K562 (cell line): ENCODE measurements around the gene CAPZB. TPM values are rescaled to one million over a fixed set of nuclear protein-coding genes. Genes with fewer than 3 reads are reported as not detected.

Experiments used
- CREM ChIP-seq: IDR thresholded peaks from 2 replicates; pipeline ENCODE4 v1.6.1; 2014; ENCODE audit warnings: antibody characterized with exemption, low read depth
- IRF9 ChIP-seq: fragments of 450-650 bp; IDR thresholded peaks from 2 replicates; pipeline ENCODE4 v1.6.1; 2016; ENCODE audit warnings: missing biosample characterization, missing genetic modification characterization
- MTA3 ChIP-seq: fragments of 450-650 bp; formaldehyde crosslinking; IDR thresholded peaks from 2 replicates; pipeline ENCODE4 v1.6.1; 2017; ENCODE audit warnings: mild to moderate bottlenecking, borderline replicate concordance
- SAFB ChIP-seq: fragments of 200-400 bp; formaldehyde crosslinking; IDR thresholded peaks from 2 replicates; pipeline ENCODE4 v1.6.1; 2017; ENCODE audit warnings: low read depth, low read length, borderline replicate concordance
- ZMIZ1 ChIP-seq, 2 experiments: fragments of 150-350 bp in 1 of 2; IDR thresholded peaks; 2 replicates each; pipeline ENCODE4 v1.6.1; 2012 to 2016; ENCODE audit warnings: low read depth in 2 of 2, low read length in 2 of 2, mild to moderate bottlenecking in 1 of 2, moderate library complexity in 1 of 2
- ZNF586 ChIP-seq: fragments of 450-650 bp; formaldehyde crosslinking; conservative IDR thresholded peaks from 2 replicates; pipeline ENCODE4 v1.4.0; 2020; ENCODE audit warnings: mild to moderate bottlenecking, moderate library complexity
- polyA plus RNA-seq, 8 experiments: library from polyadenylated mRNA; depleted of rRNA in 4 of 8; stranded (reverse) in 5 of 8; unstranded in 3 of 8; fragments of >200 nt; fragmentation: Nextera tagmentation in 2 of 8; fragmentation: Illumina TruSeq in 1 of 8; extraction: Ambion mirVana in 2 of 8; extraction: Trizol in 1 of 8; gene quantifications; 2 replicates each; pipeline versions ENCODE4 v1.2.1 to v1.2.3, GENCODE V29; 2011 to 2014; ENCODE audit warnings: inconsistent platforms in 1 of 8, missing spikeins in 1 of 8
- total RNA-seq, 7 experiments: library from RNA; depleted of rRNA in 6 of 7; stranded (reverse); fragments of >200 nt in 6 of 7; fragmentation: Illumina TruSeq in 2 of 7; extraction: Trizol in 2 of 7; gene quantifications; 2 replicates each; pipeline versions ENCODE4 v1.2.1 to v1.2.3, GENCODE V29; 2011 to 2021; ENCODE audit warnings: low replicate concordance in 1 of 7

Gene CAPZB
- total and polyA plus RNA-seq, 9 of the 15 experiments (the other 6 are each of a cell fraction or from before 2014, with no cell fraction given) = 57.6 to 297 (median 125) TPM

GRCh38 chr1:19319196-19319595, 166.1 kb downstream of the CAPZB start (continued):
- no peak for TF ChIP-seq ZMIZ1 (IDR thresholded peaks at IDR 0.05; ENCODE audit: low read depth in 2 of 2, low read length in 2 of 2)
- no peak for TF ChIP-seq SAFB
- no peak for TF ChIP-seq ZNF586 (CRISPR knock-in tag)
- TF ChIP-seq CREM = no peak
- no peak for TF ChIP-seq MTA3
- TF ChIP-seq IRF9 (tag) = no peak
